Measurements from ENCODE around the gene TRPM3.

DNA sequence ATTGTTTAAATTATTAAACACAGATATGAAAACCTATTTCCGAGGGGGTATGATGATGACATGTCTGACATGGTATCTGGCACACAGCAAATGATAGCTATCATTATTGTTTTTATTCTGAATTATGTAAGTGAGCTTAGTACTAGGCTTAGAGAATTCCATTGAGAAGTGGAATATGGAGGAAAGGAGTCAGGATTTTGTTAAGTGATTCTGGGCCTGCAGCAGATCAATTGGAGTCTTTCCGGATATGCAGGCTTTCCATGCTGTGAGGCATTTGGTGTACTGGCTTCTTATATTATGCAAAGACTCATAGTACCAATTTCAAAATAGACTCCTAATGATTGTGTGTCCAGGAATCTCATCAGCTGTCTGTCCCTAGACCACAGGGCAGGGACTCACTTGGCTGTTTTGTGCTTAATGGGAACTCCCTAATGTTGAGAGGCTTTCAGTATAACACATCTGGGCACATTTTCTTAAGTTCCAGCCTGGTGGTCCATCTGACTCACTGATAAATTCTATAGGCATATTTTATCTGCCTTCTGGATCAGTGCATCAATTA, 527.0 kb downstream of the TRPM3 start:
- TF ChIP-seq, protein P1, sequence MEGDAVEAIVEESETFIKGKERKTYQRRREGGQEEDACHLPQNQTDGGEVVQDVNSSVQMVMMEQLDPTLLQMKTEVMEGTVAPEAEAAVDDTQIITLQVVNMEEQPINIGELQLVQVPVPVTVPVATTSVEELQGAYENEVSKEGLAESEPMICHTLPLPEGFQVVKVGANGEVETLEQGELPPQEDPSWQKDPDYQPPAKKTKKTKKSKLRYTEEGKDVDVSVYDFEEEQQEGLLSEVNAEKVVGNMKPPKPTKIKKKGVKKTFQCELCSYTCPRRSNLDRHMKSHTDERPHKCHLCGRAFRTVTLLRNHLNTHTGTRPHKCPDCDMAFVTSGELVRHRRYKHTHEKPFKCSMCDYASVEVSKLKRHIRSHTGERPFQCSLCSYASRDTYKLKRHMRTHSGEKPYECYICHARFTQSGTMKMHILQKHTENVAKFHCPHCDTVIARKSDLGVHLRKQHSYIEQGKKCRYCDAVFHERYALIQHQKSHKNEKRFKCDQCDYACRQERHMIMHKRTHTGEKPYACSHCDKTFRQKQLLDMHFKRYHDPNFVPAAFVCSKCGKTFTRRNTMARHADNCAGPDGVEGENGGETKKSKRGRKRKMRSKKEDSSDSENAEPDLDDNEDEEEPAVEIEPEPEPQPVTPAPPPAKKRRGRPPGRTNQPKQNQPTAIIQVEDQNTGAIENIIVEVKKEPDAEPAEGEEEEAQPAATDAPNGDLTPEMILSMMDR (IDR thresholded peaks at IDR 0.05), result no peak
- no peak for TF ChIP-seq POLR2A (IDR thresholded peaks at IDR 0.05)
- no peak for TF ChIP-seq EP300 (IDR thresholded peaks at IDR 0.05)
